ENCODE data around the gene METTL26.

METTL26 gene

GRCh38 chr16:658679-659571 lies 22.8 kb upstream of the METTL26 start:
- DNase-seq = no peak

DNA sequence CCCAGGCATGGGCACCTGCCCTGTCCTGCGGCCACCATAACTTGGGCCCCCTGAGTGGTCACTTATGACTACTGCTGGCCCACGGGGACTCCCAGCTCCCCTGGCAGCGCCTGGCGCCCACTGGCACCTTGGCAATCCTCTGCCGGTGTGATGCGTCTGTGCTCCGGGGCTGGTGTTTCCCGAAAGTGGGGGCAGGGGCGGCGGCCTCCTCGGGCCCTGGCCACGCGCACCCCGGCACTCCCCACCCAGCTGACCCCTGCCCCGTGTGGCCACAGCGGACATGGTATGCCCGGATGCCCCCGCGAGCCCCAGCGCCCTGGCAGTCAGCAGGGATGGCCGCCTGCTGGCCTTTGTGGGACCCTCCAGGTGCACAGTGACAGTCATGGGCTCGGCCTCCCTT lies 21.4 kb upstream of the METTL26 start:
- no peak for DNase-seq

DNA sequence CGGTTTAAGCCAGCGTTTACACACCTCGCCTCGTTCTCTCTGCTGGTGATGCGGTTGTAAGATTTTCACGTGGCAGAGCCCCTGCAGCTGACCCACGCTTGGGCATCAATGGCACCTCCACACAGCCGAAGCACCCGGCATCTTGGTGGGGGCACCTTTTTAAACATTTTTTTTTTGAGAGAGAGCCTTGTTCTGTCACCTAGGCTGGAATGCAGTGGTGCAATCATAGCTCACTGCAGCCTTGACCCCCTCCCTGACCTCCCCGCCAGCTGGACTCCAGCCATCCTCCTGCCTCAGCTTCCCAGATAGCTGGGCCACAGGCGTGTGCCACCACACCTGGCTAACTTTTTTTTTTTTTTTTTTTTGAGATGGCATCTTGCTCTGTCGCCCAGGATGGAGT lies 17.9 kb upstream of the METTL26 start:
- no peak for DNase-seq

- no peak for DNase-seq
Measured at GRCh38 chr16:652454-653305, 16.6 kb upstream of the METTL26 start.

- DNase-seq = no peak
Measured at GRCh38 chr16:651844-652243, 15.7 kb upstream of the METTL26 start.

DNA sequence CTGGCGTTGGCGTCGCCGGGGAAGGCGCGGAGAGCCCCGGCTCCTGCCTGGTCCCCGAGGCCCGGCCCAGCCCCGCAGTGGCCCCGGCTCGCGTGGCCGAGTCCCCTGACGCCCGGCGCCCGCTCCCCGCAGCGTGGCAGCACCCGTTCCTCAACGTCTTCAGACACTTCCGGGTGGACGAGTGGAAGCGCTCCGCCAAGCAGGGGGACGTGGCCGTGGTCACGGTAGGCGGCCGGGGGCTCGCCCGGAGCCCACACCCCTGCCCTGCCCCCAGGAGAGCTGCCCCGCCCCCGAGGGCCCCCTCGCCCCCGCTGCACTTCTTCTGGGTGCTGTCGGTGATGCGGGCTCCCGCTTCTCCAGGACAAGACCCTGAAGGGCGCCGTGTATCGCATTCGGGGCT lies 13.5 kb upstream of the METTL26 start:
- DNase-seq = peak; percentile 11 to 58 (median 34)

- peak; percentile 96 to 98 (median 97) for DNase-seq
Measured at GRCh38 chr16:648781-649589, 12.9 kb upstream of the METTL26 start, which contains the start of gene WDR90. Gene WDR90 (plus strand): TSS chr16:649365. CDS start chr16:649417, 52 bp downstream.

DNA sequence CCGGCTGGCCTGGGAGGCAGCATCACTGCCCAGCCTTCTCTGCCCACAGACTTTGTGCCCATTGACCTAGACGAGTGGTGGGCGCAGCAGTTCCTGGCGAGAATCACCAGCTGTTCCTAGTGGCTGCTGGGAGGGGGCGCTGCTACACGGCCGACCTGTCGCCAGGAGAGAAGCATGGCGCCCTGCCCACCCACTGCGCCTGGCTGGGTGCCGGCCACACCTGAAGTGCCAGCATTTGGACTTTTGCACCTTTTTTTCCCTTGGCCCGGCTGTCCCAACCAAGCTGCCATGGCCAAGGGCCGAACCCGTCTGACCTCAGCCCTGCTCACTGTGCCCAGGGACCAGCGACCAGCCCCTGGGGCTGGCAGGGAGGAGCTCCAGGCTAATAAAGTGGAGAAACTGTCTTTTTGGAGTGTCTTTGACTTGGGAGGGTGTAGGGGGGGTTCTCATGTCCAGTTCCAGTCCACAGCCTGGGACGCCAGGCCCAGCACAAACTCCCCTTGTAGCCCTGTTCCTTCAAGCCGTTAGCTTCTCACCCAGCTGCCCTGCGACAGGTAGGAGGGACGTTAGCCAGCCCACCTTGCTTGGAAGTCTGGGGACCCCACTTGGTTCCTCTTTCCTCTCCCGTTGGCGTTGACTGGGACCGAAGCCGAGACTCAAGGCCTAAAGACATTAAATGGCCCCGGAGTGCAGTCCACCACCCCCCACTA lies 12.1 kb upstream of the METTL26 start:
- DNase-seq = peak; percentile 31 to 71 (median 57)

DNA sequence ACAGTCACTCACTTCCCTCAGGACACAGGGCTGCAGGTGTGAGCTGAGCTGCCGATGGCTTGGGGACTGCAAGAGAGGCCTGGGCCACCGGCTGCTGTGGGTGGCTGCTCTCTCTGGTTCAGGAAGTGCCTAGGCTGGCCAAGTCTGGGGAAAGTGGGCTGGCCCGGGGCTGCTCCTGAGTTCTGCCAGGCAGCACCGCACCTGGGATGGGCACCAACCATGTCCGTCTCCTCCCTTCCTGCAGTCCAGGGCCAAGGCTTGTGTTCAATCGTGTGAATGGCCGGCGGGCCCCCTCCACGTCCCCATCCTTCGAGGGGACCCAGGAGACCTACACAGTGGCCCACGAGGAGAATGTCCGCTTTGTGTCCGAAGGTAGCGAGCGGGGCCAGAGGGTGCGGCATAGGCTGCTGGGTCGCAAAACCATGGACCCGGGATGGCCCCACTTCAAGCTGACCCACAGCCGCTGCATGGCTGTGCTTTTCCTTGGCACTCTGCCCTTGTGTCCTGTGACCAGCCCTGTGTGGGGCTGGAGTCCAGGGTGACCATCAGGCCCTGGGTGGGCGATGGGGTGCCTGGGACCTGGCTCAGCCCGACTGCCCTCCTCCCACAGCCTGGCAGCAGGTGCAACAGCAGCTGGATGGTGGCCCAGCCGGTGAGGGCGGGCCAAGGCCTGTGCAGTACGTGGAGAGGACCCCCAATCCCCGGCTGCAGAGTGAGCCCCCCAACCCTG lies 11.2 kb upstream of the METTL26 start:
- DNase-seq = peak in 1 of 4 experiments; percentile 18

DNA sequence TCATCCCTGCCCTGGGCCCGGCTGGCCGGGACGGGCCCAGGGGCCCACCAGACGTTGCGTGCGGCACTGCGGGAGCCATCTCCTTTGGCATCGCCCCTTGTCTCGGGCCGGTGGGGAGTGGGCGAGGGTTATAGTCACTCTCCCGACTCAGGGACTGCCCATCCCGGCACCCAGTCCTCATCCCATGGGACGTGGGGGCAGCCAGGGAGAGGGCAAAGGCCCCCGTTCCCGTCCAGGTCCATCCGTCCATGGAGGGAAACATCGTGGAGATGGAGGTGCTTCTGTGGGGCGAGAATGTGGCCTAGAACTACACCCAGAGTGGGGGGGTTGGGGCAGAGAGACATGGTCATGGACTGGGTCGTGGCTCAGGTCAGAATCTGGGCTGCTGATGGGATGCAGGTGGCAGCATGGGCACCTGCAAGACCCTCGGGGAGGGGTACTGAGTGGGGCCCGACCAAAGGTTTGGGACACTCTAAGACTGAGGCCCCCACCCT lies 10.6 kb upstream of the METTL26 start:
- no peak for DNase-seq

GRCh38 chr16:645852-646678 lies 10.0 kb upstream of the METTL26 start:
- DNase-seq = no peak

- DNase-seq = no peak
Measured at GRCh38 chr16:644556-644955, 8.5 kb upstream of the METTL26 start.

- DNase-seq = no peak
Measured at GRCh38 chr16:643050-643368, 6.9 kb upstream of the METTL26 start.

- peak; percentile 93 to 97 (median 96) for DNase-seq
Measured at GRCh38 chr16:642189-643049, 6.3 kb upstream of the METTL26 start.

GRCh38 chr16:641326-642188 lies 5.5 kb upstream of the METTL26 start, which contains the start of gene MCRIP2:
Gene MCRIP2 (plus strand): TSS chr16:641828. CDS start chr16:641992, 164 bp downstream.
- peak; percentile 91 to 98 (median 94) for DNase-seq

DNA sequence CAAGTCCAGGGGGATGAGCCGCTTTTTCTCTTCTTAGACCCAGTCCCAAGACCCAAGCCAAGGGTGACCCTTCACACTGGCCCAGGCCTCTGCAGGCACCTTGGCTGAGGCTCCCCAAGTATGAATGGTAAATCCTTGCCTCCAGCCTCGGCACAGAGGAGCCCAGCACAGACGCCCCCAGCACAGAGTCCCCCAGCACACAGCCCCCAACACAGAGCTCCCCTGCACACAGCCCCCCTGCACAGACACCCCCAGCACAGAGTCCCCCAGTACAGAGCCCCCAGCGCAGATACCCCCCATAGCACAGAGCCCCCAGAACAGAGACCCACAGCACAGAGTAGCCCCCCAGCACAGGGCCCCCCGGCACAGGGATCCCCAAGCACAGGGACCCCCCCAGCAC lies 4.5 kb upstream of the METTL26 start:
- no peak for DNase-seq

DNA sequence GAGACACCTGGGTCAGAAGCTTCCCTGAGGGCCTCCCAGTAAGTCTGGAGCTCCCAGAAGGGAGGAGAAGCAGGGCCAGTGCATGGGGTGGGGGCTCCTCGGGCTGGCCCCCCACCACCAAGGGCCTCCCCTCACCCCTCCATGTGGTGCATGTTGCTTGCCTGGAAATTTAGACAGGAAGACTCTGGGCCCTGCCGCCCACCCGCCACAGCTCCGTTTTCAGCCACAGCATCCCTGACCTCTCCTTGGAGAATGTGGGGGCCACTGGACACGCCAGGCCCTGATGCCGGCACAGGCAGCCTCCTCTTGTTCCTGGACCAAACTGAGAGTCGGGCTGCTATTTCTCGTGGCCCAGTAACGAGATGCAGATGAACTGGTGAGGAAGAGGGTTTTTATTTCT lies 2.7 kb upstream of the METTL26 start:
- no peak for DNase-seq

GRCh38 chr16:638034-638543 lies 2.0 kb upstream of the METTL26 start:
- no peak for DNase-seq

All from suppressor macrophage (primary cell).